GM18907 (cell line): ENCODE results near the gene HOXC13.

Experiments
- ATAC-seq: cut with Tn5 transposase; IDR thresholded peaks from one replicate; pipeline ENCODE4 v1.9.1; 2021; ENCODE audit warnings: mild to moderate bottlenecking, moderate library complexity; ENCODE audit not compliant: unreplicated experiment

HOXC13 gene

DNA sequence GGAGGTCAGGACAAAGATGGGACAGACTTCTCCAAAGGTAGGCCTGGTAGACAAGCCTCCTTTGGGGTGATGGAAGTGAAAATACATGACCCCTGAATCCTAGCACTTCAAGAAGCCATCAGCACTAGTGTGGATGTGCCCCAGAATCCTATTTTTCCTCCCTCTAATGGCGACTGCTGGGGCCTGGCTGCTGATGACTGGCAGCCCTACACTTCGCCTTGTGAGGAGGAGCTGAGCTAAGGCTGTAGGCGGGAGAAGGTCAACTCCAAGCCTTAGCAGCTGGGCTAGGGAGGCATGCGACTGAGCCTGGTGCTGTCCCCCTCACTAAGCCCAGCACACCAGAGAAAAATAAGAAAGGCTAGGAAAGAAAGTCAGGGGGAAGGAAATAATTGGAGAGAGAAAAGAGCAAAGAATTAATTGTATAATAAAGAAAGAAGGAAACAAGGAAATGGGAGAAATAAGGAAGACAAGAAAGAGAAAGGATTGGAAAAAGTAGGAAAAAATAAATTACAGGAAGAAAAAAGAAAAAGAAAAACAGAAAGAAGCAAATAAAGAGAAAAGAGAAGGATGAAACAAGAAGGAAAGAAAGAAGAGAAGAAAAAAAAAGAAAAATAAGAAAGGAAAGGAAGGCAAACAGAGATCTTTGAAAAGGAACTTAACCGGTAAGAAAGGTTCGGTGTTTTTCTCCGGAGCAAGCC, 41.6 kb downstream of the HOXC13 start:
- ATAC-seq, result no peak

DNA sequence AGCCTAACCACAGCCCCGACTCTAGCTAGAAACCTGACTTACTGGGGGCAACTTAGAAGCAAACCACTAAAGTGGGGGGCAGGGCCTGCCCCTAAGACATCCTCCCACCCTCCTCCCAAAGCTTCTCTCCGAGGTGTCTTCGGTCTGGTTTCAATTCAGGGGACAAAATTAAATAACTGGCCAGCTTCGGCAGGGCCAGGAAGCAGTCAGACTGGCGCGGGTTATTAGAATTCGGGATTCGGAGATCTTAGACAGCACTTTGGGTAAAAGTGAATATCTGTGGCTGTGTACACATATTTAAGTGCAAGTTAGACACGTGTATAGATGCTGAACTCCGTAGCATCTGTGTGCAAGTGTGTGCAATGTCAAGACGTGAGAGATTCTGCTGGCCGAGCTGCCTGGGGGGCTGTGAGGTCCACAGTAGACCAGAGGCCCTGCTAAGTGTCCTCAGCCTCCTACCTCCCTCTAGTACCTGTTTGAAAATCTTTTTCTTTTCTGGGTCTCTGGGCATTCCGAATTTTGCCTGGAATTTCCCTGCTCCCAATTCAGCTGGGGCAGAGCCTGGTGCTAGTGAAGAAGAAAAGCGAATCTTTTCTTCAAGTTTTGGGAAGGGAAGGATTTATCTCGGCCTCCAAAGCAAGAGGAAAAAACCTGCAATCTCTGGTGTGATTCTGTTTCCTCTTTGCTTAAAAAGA, 42.3 kb downstream of the HOXC13 start:
- ATAC-seq, result no peak

GRCh38 chr12:53981634-53982565, 43.3 kb downstream of the HOXC13 start:
- no peak for ATAC-seq

GRCh38 chr12:53982648-53983567, 44.3 kb downstream of the HOXC13 start:
- ATAC-seq, result no peak

DNA sequence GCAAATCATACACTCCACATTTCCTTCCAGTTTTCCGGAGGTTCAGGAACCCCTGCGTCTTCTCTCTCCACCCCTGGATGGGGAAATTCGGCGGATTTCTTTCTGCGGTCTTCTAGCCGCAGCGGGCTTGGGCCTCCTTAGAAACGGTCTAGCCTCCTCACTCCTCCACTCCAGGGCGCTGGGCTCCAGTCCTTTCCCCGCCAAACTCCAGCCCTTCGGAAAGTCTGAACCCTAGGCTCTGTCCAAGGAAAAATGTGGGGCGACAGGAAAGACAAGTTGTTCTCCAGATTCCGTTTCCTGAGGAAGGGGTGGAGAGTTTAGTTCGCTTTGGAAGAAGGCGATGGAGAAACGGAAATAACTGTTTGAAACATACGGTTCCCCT, 44.9 kb downstream of the HOXC13 start:
- ATAC-seq, result no peak

- ATAC-seq, result no peak
Observed at GRCh38 chr12:53983950-53984572, 45.4 kb downstream of the HOXC13 start.

DNA sequence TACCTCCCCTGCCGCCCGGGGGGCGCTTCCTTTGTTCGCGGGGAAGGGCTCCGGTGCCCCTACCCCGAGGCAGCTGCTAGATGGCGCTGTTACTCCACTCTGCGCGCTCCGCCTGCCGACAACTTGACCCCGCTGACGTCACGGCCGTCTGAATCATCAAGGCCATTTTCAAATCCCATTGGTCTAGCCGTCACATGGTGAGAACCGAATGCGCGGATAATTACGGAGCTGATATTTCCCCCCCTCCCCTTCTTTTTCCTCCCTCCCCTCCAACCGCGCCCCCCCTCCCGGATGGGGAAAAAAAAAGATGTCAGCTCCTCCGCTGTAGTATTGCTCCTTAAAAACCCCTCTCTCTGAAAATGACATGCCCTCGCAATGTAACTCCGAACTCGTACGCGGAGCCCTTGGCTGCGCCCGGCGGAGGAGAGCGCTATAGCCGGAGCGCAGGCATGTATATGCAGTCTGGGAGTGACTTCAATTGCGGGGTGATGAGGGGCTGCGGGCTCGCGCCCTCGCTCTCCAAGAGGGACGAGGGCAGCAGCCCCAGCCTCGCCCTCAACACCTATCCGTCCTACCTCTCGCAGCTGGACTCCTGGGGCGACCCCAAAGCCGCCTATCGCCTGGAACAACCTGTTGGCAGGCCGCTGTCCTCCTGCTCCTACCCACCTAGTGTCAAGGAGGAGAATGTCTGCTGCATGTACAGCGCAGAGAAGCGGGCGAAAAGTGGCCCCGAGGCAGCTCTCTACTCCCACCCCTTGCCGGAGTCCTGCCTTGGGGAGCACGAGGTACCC, 46.5 kb downstream of the HOXC13 start, which contains the start of gene HOXC10:
TSS of gene HOXC10 (plus strand) at position 246 of the 791 bp plus-strand sequence. CDS start at position 360, 114 bp downstream.
- ATAC-seq, result no peak

- ATAC-seq, result no peak
Observed at GRCh38 chr12:53985692-53985993, 47.0 kb downstream of the HOXC13 start.

GRCh38 chr12:53985994-53986685, 47.5 kb downstream of the HOXC13 start:
- no peak for ATAC-seq

DNA sequence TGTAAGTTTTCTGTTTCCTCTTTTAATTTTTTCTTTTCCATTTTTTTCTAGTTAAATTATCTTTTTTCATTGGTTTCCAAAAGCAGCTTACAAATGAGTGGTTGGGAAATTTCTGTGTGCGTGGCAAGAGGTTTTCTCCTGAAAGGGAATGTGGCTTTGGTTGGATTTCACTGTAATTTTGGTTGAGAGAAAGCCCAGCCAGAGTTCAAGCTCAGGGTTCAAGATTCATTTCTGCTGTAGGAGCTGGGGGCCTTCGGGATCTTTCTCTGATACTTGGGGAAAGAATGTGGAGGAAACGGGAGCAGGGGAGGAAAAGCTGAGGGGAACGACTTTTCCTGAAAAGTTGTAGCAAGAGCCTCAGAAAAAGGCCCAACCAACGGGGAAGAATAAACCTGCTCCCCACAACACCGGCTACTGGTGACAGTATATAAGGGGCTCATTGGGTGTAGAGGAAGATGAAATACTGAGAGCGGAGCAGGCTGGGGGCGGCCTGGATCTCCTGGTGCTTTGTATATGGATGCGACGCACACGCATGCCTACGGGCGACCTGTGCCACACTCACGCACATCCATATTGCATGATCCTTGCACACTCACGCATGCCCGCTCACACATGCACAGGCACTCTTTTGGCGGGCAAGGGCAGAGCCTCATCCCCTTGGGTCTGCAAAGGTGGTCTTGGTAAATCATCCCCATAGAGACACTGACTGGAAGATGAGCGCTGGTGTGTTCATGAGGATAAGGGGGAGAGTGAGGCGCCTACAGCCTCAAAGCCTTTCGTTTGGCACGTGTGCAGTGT, 48.3 kb downstream of the HOXC13 start:
- no peak for ATAC-seq

DNA sequence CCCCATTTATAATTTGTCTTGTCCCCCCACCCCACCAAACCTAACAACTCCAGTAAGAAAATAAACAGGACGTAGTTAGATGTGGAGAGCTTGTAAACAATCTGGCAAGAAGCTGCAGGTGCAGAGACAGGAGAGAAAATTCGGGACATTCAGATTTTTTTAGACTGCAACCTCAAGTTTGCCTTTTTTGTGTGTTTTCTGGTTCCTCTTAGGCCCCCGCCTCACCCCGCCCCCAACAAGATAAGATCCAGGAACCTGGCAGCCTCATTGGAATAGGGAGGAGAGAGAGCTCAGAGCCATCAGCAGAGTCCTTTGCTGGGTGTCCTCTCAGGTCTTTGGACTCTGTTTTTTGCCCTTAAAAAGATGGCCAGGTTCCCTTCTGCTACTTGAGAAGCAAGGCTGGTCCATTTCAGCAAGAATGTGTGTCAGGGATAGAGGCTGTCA, 49.2 kb downstream of the HOXC13 start:
- no peak for ATAC-seq

DNA sequence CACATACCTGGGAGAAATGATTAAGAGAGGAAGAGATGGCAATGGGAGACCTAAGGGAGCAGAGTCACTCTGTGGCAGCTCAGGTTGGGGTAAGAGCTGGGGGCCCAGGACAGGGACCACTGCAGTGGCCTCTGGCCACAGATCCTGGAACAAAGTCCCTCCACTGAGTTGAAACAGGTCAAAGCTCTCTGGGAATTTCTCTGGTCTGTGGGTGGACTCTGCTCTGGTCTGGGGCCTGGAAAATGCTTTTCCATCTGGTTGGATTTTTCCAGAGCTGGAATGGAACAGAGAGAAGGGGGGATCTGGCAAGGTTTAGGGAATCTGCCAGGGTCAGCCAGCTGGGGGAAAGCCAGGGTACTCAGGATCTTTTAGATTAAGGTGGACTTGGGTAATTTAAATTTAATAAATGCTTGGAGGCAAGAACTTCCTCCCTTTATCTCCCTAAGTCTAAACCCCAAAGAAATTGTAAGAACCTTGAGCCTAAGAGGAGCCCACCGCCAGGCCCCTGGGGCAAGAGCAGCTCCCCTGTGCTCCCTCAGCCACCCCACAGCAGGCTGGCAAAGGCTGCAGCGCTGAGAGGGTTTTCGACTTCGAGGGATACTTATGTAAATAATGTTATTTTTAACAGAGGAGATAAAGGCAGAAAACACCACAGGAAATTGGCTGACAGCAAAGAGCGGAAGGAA, 50.1 kb downstream of the HOXC13 start:
- no peak for ATAC-seq

GRCh38 chr12:53989227-53990113, 50.8 kb downstream of the HOXC13 start:
- ATAC-seq, result no peak

GRCh38 chr12:53990311-53991076, 51.9 kb downstream of the HOXC13 start:
- ATAC-seq, result no peak

DNA sequence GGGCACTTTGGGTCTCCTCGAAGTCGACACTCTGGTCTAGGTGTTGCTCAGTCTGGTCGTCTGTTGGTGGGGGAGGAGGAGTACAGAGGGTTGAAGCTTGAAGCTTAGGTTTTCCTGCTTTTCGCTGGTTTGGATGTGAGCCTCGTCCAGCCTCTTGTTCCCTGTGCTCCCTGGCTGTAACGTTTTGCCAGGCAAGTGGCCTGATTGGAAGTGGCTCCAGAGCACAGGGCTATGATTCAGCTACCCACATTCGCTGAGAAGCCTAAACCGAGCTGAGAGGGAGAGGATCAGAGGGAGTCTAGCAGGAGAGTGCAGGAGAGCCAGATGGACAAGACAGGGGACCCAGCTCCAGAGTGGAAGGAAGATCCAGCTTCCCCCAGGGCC, 52.4 kb downstream of the HOXC13 start:
- ATAC-seq, result no peak
